Astrocyte (in vitro differentiated cells and primary cell): Measurements from ENCODE around the gene ANKHD1.

ENCODE experiments used
- CTCF ChIP-seq: IDR thresholded peaks from 2 replicates; pipeline ENCODE4 v1.5.1; 2011; ENCODE audit warnings: low read depth, mild to moderate bottlenecking, inconsistent platforms, low read length, moderate library complexity; ENCODE audit not compliant: insufficient read depth
- EZH2 ChIP-seq: IDR thresholded peaks from 2 replicates; pipeline ENCODE4 v1.6.1; 2012; ENCODE audit warnings: mild to moderate bottlenecking, low read length, inconsistent platforms; ENCODE audit not compliant: insufficient read depth

- no peak for TF ChIP-seq CTCF
- no peak for TF ChIP-seq EZH2
Measured at GRCh38 chr5:140497897-140498296, 96.3 kb downstream of the ANKHD1 start.
